LHCN-M2 (cell line): Measurements from ENCODE around the gene TUBB. TPM values are rescaled to one million over a fixed set of nuclear protein-coding genes. Genes with fewer than 3 reads are reported as not detected.
A peak's percentile ranks its signal among the peaks of the same experiment; 100 is the strongest.
"Not testable (repeated sequence)": the region's sequence is repeated elsewhere in the genome, so short reads cannot be mapped to it uniquely, and the experiment has no call there.

Experiments
- DNase-seq: peaks from one replicate; pipeline ENCODE4 v3.0.0-alpha.2; 2012; ENCODE audit warnings: low read depth
- total RNA-seq: library from RNA; depleted of rRNA; stranded (reverse); fragments of >200 nt; gene quantifications from 2 replicates; pipeline ENCODE4 v1.2.3, GENCODE V29; 2014

Gene TUBB
- total RNA-seq, 1 experiment from 2014 or later, result 1,474 TPM

- DNase-seq, result not testable (repeated sequence)
Measured at GRCh38 chr6:30717845-30718720, 2.1 kb upstream of the TUBB start.

GRCh38 chr6:30719356-30719755 is 796 bp upstream of the TUBB start:
- DNase-seq, result no peak

GRCh38 chr6:30720738-30721197 is 616 bp downstream of the TUBB start:
- peak; percentile 58 for DNase-seq

GRCh38 chr6:30721198-30722024 is 1.3 kb downstream of the TUBB start:
- DNase-seq, result peak; percentile 87

- peak; percentile 43 for DNase-seq
Measured at GRCh38 chr6:30722025-30722279, 1.8 kb downstream of the TUBB start.

GRCh38 chr6:30722280-30723112 is 2.3 kb downstream of the TUBB start:
- peak; percentile 78 for DNase-seq

GRCh38 chr6:30723159-30723842 is 3.1 kb downstream of the TUBB start:
- DNase-seq, result not testable (repeated sequence)

GRCh38 chr6:30723843-30724741 is 3.9 kb downstream of the TUBB start:
- not testable (repeated sequence) for DNase-seq

GRCh38 chr6:30724906-30725667 is 4.9 kb downstream of the TUBB start:
- DNase-seq, result no peak

GRCh38 chr6:30725713-30726505 is 5.8 kb downstream of the TUBB start:
- DNase-seq, result peak; percentile 79

- no peak for DNase-seq
Measured at GRCh38 chr6:30726506-30727413, 6.6 kb downstream of the TUBB start.

- peak; percentile 71 for DNase-seq
Measured at GRCh38 chr6:30727920-30728553, 7.9 kb downstream of the TUBB start.

GRCh38 chr6:30730601-30731435 is 10.7 kb downstream of the TUBB start:
- DNase-seq, result no peak

- DNase-seq, result no peak
Measured at GRCh38 chr6:30732237-30732943, 12.2 kb downstream of the TUBB start.

GRCh38 chr6:30735668-30736314 is 15.6 kb downstream of the TUBB start:
- DNase-seq, result no peak
